ENCODE results near the gene PXDN.

DNA sequence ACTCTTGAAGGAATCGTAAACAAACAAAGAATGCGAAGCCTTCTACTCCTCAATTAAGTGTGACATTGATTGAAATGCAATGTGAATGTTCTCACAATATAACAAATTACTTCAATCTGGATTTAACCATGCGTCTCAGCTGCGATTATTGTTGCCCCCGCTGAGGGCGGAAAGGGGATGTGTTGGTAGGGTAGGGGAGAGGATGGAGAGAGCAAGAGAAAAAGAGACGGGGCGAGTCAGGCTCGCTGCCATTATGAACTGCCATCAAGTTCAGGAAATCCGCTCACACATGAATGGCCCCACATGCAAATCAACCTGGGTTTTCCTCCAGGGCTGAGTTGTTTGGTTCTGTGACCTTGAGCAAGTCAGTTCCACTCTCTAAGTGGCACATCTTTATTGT is 129.8 kb downstream of the PXDN start:
- TF ChIP-seq ZZZ3 (IDR thresholded peaks at IDR 0.05) = no peak
- TF ChIP-seq BHLHE40 (IDR thresholded peaks at IDR 0.05; ENCODE audit: low read length) = no peak
- no peak for TF ChIP-seq NR1H2 (CRISPR knock-in tag; IDR thresholded peaks at IDR 0.05)
- no peak for TF ChIP-seq NR3C1 (CRISPR knock-in tag; IDR thresholded peaks at IDR 0.05)
- no peak for TF ChIP-seq FOXK2 (conservative IDR thresholded peaks at IDR 0.05 in 1 of 2, IDR thresholded peaks at IDR 0.05 in 1 of 2; ENCODE audit: low read depth in 2 of 2)
- no peak for TF ChIP-seq NR2C2 (CRISPR knock-in tag; IDR thresholded peaks at IDR 0.05)
- no peak for TF ChIP-seq NR2C2 (tag; IDR thresholded peaks at IDR 0.05)
- TF ChIP-seq RFX5 (IDR thresholded peaks at IDR 0.05; ENCODE audit: low read depth, low read length) = no peak

Data from K562 (cell line).